Activated CD8-positive, alpha-beta T cell treated with anti-CD3 and anti-CD28 coated beads, Interleukin-2, amount 10 ng/mL, durations not matched to agents 7 days and 5 days (primary cell): ENCODE measurements around the gene TFAP2A. TPM values are rescaled to one million over a fixed set of nuclear protein-coding genes. Genes with fewer than 3 reads are reported as not detected.

Experiments used
- ATAC-seq: fragments of 150-1000 bp; cut with Tn5 transposase; one replicate; pipeline ENCODE4 v1.10.0; 2021; ENCODE audit warnings: moderate library complexity
- CTCF ChIA-PET: fragments of 350-600 bp; sonication (Branson Sonifier 250); formaldehyde crosslinking; loops from one replicate; lab custom pipeline; 2021; ENCODE audit warnings: antibody characterized with exemption; lab: Charles Lee
- POLR2A ChIA-PET: fragments of 350-600 bp; sonication (Branson Sonifier 250); formaldehyde crosslinking; loops from one replicate; lab custom pipeline; 2021; ENCODE audit warnings: antibody characterized with exemption; lab: Charles Lee
- DNase-seq: peaks from one replicate; pipeline ENCODE4 v3.0.0-alpha.2; 2020
- H3K27ac Mint-ChIP-seq: one replicate; pipeline ENCODE4 v1.8.0; 2021; ENCODE audit warnings: mild to moderate bottlenecking, mixed read lengths
- H3K27me3 Mint-ChIP-seq: one replicate; pipeline ENCODE4 v1.8.0; 2021; ENCODE audit warnings: low read depth, mixed read lengths
- H3K36me3 Mint-ChIP-seq: one replicate; pipeline ENCODE4 v1.8.0; 2021; ENCODE audit warnings: low read depth, mixed read lengths
- H3K4me1 Mint-ChIP-seq: one replicate; pipeline ENCODE4 v1.8.0; 2021; ENCODE audit warnings: low read depth, mixed read lengths
- H3K4me3 Mint-ChIP-seq: one replicate; pipeline ENCODE4 v1.8.0; 2021; ENCODE audit warnings: mild to moderate bottlenecking, mixed read lengths
- H3K9me3 Mint-ChIP-seq: one replicate; pipeline ENCODE4 v1.8.0; 2022; ENCODE audit warnings: mixed read lengths; ENCODE audit not compliant: insufficient read depth
- total RNA-seq, 2 experiments: library from RNA; stranded (reverse); gene quantifications; one replicate each; pipeline ENCODE4 v1.2.3, GENCODE V29; 2021

TFAP2A gene
- total RNA-seq, 2 experiments from 2014 or later: not detected

GRCh38 chr6:10393544-10394225, 21.2 kb downstream of the TFAP2A start:
- Mint-ChIP-seq H3K27me3 (peaks cover 87% of the 10 kb centered on the region), H3K9me3 (peaks cover 6% of the 10 kb centered on the region), H3K4me3 (no peak overlapping the region), H3K27ac (no peak overlapping the region), H3K4me1 (no peaks in the 10 kb centered on the region), H3K36me3 (peaks cover 11% of the 10 kb centered on the region)
- ChIA-PET POLR2A (no interaction called here), CTCF (no interaction called here)
- DNase-seq (no peak), ATAC-seq (no peak)

- ChIA-PET CTCF (no interaction called here), POLR2A (no interaction called here)
- peaks cover 11% of the 10 kb centered on the region for H3K36me3 Mint-ChIP-seq
- peaks cover 82% of the 10 kb centered on the region for H3K27me3 Mint-ChIP-seq
- no peak overlapping the region for H3K27ac Mint-ChIP-seq
- no peak overlapping the region for H3K4me3 Mint-ChIP-seq
- no peak for ATAC-seq
- peaks cover 6% of the 10 kb centered on the region for H3K9me3 Mint-ChIP-seq
- H3K4me1 Mint-ChIP-seq: no peaks in the 10 kb centered on the region
- no peak for DNase-seq
Measured at GRCh38 chr6:10391799-10392198, 23.1 kb downstream of the TFAP2A start.

- no peaks in the 10 kb centered on the region for H3K4me1 Mint-ChIP-seq
- ATAC-seq (no peak), DNase-seq (no peak)
- no peak overlapping the region for H3K27ac Mint-ChIP-seq
- H3K36me3 Mint-ChIP-seq: peaks cover 11% of the 10 kb centered on the region
- CTCF ChIA-PET: no interaction called here
- no peak overlapping the region for H3K4me3 Mint-ChIP-seq
- POLR2A ChIA-PET: no interaction called here
- H3K27me3 Mint-ChIP-seq: peaks cover 84% of the 10 kb centered on the region
- H3K9me3 Mint-ChIP-seq: peaks cover 6% of the 10 kb centered on the region
Measured at GRCh38 chr6:10391299-10391630, 23.6 kb downstream of the TFAP2A start.

DNA sequence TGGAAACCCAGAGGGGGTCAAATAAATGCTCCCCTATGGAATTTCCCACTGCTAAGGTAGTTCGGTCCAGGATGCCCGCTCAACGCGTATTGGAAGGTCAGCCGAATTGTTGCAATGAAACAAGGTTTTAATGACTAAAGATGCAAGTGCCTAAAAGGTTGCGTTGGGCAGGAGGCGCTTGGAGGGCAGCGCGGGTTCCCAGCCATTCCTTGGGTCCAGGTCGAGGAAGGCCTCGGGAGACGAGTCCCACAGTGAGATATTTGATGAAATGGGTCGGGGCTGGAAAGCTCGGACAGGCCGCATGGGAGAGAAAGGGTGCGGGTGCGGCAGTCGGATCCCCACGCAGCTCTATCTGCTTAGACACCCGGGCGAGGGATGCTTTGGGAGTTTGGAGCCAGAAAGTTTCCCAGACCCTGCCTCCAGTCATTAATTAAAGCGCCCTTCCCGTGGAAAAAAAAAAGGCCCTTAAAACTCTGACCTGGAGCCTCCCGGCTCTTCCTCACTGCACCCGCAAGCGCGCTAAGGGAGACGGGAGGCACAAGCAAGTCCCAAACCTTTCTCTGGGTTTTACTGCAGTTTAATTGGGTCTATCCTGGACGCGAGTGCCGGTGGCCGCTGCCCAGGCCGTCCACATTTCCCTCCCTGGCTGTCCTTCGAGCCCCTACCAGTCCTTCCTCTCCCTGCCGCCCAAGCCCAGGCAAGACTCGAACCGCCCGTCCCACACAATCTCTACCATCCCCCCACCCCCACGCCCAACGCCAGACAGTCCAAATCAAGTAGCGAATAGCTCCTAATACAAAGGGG, 24.2 kb downstream of the TFAP2A start:
- Mint-ChIP-seq H3K27ac (no peak overlapping the region), H3K9me3 (peaks cover 6% of the 10 kb centered on the region)
- CTCF ChIA-PET: no interaction called here

GRCh38 chr6:10389739-10390494, 25.0 kb downstream of the TFAP2A start:
- H3K4me1 Mint-ChIP-seq: no peaks in the 10 kb centered on the region
- DNase-seq (no peak), ATAC-seq (no peak)
- H3K27me3 Mint-ChIP-seq: peaks cover 81% of the 10 kb centered on the region
- POLR2A ChIA-PET: no interaction called here
- CTCF ChIA-PET: no interaction called here
- H3K36me3 Mint-ChIP-seq: peaks cover 11% of the 10 kb centered on the region
- no peak overlapping the region for H3K4me3 Mint-ChIP-seq
- H3K9me3 Mint-ChIP-seq: peaks cover 6% of the 10 kb centered on the region
- H3K27ac Mint-ChIP-seq: peak overlapping the region; percentile 3

More for the DNA sequence above, 24.2 kb downstream of the TFAP2A start:
- no peak overlapping the region for H3K4me3 Mint-ChIP-seq
- DNase-seq (no peak), ATAC-seq (no peak)
- no peaks in the 10 kb centered on the region for H3K4me1 Mint-ChIP-seq
- POLR2A ChIA-PET: no interaction called here
- H3K36me3 Mint-ChIP-seq: peaks cover 11% of the 10 kb centered on the region
- peaks cover 81% of the 10 kb centered on the region for H3K27me3 Mint-ChIP-seq

GRCh38 chr6:10386756-10387654, 27.9 kb downstream of the TFAP2A start:
- DNase-seq (no peak), ATAC-seq (no peak)
- peaks cover 4% of the 10 kb centered on the region for H3K4me1 Mint-ChIP-seq
- CTCF ChIA-PET: interaction anchor here (1.0 kb wide), 1 partner anchor 27 kb away, joined by 3 read pairs; no protein-coding TSS in a partner anchor
- H3K27ac Mint-ChIP-seq: no peak overlapping the region
- H3K9me3 Mint-ChIP-seq: peaks cover 12% of the 10 kb centered on the region
- H3K27me3 Mint-ChIP-seq: peaks cover 83% of the 10 kb centered on the region
- POLR2A ChIA-PET: no interaction called here
- peaks cover 22% of the 10 kb centered on the region for H3K36me3 Mint-ChIP-seq
- no peak overlapping the region for H3K4me3 Mint-ChIP-seq

- H3K4me3 Mint-ChIP-seq: no peak overlapping the region
- ChIA-PET CTCF (interaction anchor here (1.0 kb wide), 1 partner anchor 28 kb away, joined by 3 read pairs; no protein-coding TSS in a partner anchor), POLR2A (no interaction called here)
- H3K27ac Mint-ChIP-seq: no peak overlapping the region
- H3K36me3 Mint-ChIP-seq: peaks cover 19% of the 10 kb centered on the region
- DNase-seq (no peak), ATAC-seq (no peak)
- H3K9me3 Mint-ChIP-seq: peaks cover 12% of the 10 kb centered on the region
- peaks cover 82% of the 10 kb centered on the region for H3K27me3 Mint-ChIP-seq
- H3K4me1 Mint-ChIP-seq: peaks cover 4% of the 10 kb centered on the region
Measured at GRCh38 chr6:10386220-10386619, 28.7 kb downstream of the TFAP2A start.

- Mint-ChIP-seq H3K4me3 (peak overlapping the region; percentile 25), H3K36me3 (peaks cover 19% of the 10 kb centered on the region), H3K9me3 (peaks cover 12% of the 10 kb centered on the region), H3K4me1 (peaks cover 4% of the 10 kb centered on the region), H3K27me3 (peaks cover 84% of the 10 kb centered on the region), H3K27ac (peak overlapping the region; percentile 46)
- DNase-seq (no peak), ATAC-seq (no peak)
- POLR2A ChIA-PET: no interaction called here
- CTCF ChIA-PET: interaction anchor here (1.0 to 1.6 kb wide), 2 partner anchors 28 to 39 kb away, joined by 3 to 4 read pairs; no protein-coding TSS in a partner anchor
Measured at GRCh38 chr6:10385524-10386132, 29.2 kb downstream of the TFAP2A start.

GRCh38 chr6:10384610-10385523, 30.0 kb downstream of the TFAP2A start:
- DNase-seq (no peak), ATAC-seq (no peak)
- H3K4me3 Mint-ChIP-seq: peak overlapping the region; percentile 25
- H3K4me1 Mint-ChIP-seq: peaks cover 4% of the 10 kb centered on the region
- H3K27ac Mint-ChIP-seq: peak overlapping the region; percentile 46
- peaks cover 15% of the 10 kb centered on the region for H3K36me3 Mint-ChIP-seq
- CTCF ChIA-PET: interaction anchor here (1.3 to 1.6 kb wide), 2 partner anchors 40 to 44 kb away, joined by 4 read pairs; no protein-coding TSS in a partner anchor
- peaks cover 10% of the 10 kb centered on the region for H3K9me3 Mint-ChIP-seq
- peaks cover 78% of the 10 kb centered on the region for H3K27me3 Mint-ChIP-seq
- POLR2A ChIA-PET: interaction anchor here (0.8 kb wide), 1 partner anchor 30 kb away, joined by 3 read pairs; the partner anchor contains the start of gene TFAP2A

DNA sequence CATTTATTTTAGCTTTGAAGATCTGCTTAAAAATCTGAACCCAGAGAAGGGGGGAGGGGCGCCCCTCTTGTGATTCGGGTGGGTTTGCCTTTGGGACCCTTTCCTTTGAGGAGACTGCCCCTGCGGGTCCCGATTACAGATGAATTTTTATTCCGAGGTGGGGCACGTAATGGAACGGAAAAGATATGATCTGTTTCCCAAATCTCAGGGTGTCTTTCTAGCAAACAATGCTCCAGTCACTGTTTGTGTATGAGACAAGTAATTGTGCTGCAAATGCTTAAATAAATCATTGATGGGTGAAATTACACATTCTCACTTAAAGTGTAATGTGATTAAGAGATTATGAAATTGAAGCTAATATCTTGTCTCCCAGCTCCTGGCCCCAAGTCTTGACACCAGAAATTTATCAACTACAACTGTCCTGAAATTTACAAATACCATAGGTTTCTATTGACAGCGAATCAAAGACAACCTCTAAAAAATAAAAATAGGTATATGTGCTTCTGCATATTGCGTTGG, 30.7 kb downstream of the TFAP2A start:
- POLR2A ChIA-PET: interaction anchor here (0.8 kb wide), 1 partner anchor 31 kb away, joined by 3 read pairs; the partner anchor contains the start of gene TFAP2A
- no peak for DNase-seq

More for the DNA sequence above, 30.7 kb downstream of the TFAP2A start:
- CTCF ChIA-PET: interaction anchor here (1.3 to 1.6 kb wide), 2 partner anchors 40 to 44 kb away, joined by 4 read pairs; no protein-coding TSS in a partner anchor
- Mint-ChIP-seq H3K4me1 (peaks cover 4% of the 10 kb centered on the region), H3K4me3 (peak overlapping the region; percentile 2), H3K27ac (peak overlapping the region; percentile 17), H3K9me3 (peaks cover 7% of the 10 kb centered on the region), H3K27me3 (peaks cover 73% of the 10 kb centered on the region), H3K36me3 (peaks cover 12% of the 10 kb centered on the region)
- no peak for ATAC-seq
